Fibroblast of skin of scalp (primary cell): Measurements from ENCODE around the gene VAMP7. TPM values are rescaled to one million over a fixed set of nuclear protein-coding genes. Genes with fewer than 3 reads are reported as not detected.
"Not testable (repeated sequence)": the region's sequence is repeated elsewhere in the genome, so short reads cannot be mapped to it uniquely, and the experiment has no call there.

ENCODE experiments used
- DNase-seq: peaks from one replicate; pipeline ENCODE4 v3.0.0-alpha.2; 2013
- polyA plus RNA-seq, 2 experiments: library from polyadenylated mRNA; unstranded; fragments of 120-200 nt; gene quantifications; one replicate each; pipeline ENCODE4 v1.2.1, GENCODE V29; 2013; ENCODE audit not compliant: insufficient read length in 2 of 2

Gene VAMP7
- polyA plus RNA-seq (2013, experiment 1 of 2; ENCODE audit: insufficient read length) = 41.1 TPM
- polyA plus RNA-seq (2013, experiment 2 of 2; ENCODE audit: insufficient read length) = 46.5 TPM

- DNase-seq = peak; percentile 85
Observed at GRCh38 chrX:155881158-155881993, at the start of gene VAMP7. Gene VAMP7 (plus strand): TSS chrX:155881345. CDS start chrX:155889467, 8,122 bp downstream.

- no peak for DNase-seq
Observed at GRCh38 chrX:155841232-155841631, 39.9 kb upstream of the VAMP7 start.

GRCh38 chrX:155851786-155852185 is 29.4 kb upstream of the VAMP7 start:
- DNase-seq = not testable (repeated sequence)

- DNase-seq = peak; percentile 2
Observed at GRCh38 chrX:155857561-155857960, 23.6 kb upstream of the VAMP7 start.

GRCh38 chrX:155864655-155865054 is 16.5 kb upstream of the VAMP7 start:
- no peak for DNase-seq

GRCh38 chrX:155865193-155865592 is 16.0 kb upstream of the VAMP7 start:
- DNase-seq = no peak

- DNase-seq = no peak
Observed at GRCh38 chrX:155867821-155868220, 13.3 kb upstream of the VAMP7 start.

GRCh38 chrX:155870958-155871357 is 10.2 kb upstream of the VAMP7 start:
- DNase-seq = no peak

- no peak for DNase-seq
Observed at GRCh38 chrX:155871934-155872333, 9.2 kb upstream of the VAMP7 start.

- DNase-seq = no peak
Observed at GRCh38 chrX:155873188-155873587, 8.0 kb upstream of the VAMP7 start.

- DNase-seq = peak; percentile 7
Observed at GRCh38 chrX:155874571-155875244, 6.4 kb upstream of the VAMP7 start.

- no peak for DNase-seq
Observed at GRCh38 chrX:155876704-155877103, 4.4 kb upstream of the VAMP7 start.

GRCh38 chrX:155877288-155877687 is 3.9 kb upstream of the VAMP7 start:
- DNase-seq = no peak

GRCh38 chrX:155880586-155881157 is 473 bp upstream of the VAMP7 start:
- DNase-seq = no peak

- no peak for DNase-seq
Observed at GRCh38 chrX:155886409-155886808, 5.3 kb downstream of the VAMP7 start.

- DNase-seq = peak; percentile 80
Observed at GRCh38 chrX:155888139-155888538, 7.0 kb downstream of the VAMP7 start.

GRCh38 chrX:155889328-155889727 is 8.2 kb downstream of the VAMP7 start:
- DNase-seq = no peak

- no peak for DNase-seq
Observed at GRCh38 chrX:155891446-155892210, 10.5 kb downstream of the VAMP7 start.

GRCh38 chrX:155893521-155893920 is 12.4 kb downstream of the VAMP7 start:
- no peak for DNase-seq

GRCh38 chrX:155896512-155896911 is 15.4 kb downstream of the VAMP7 start:
- no peak for DNase-seq

- DNase-seq = no peak
Observed at GRCh38 chrX:155899366-155899765, 18.2 kb downstream of the VAMP7 start.

- DNase-seq = no peak
Observed at GRCh38 chrX:155900765-155901164, 19.6 kb downstream of the VAMP7 start.

GRCh38 chrX:155907661-155908060 is 26.5 kb downstream of the VAMP7 start:
- not testable (repeated sequence) for DNase-seq
